CD4-positive, alpha-beta T cell treated with Interleukin-15 for 1 hour (primary cell): ENCODE results near the gene CDKN3.
"Not testable (repeated sequence)": the region's sequence is repeated elsewhere in the genome, so short reads cannot be mapped to it uniquely, and the experiment has no call there.

Source experiments
- DNase-seq: peaks from one replicate; pipeline ENCODE4 v3.0.0-alpha.2; 2020

Gene CDKN3

GRCh38 chr14:54457609-54457996 is 60.8 kb downstream of the CDKN3 start:
- DNase-seq, result no peak

GRCh38 chr14:54458536-54458935 is 61.7 kb downstream of the CDKN3 start:
- DNase-seq, result not testable (repeated sequence)

GRCh38 chr14:54459106-54459505 is 62.3 kb downstream of the CDKN3 start:
- no peak for DNase-seq

GRCh38 chr14:54462048-54462447 is 65.2 kb downstream of the CDKN3 start:
- DNase-seq, result no peak

- no peak for DNase-seq
These were observed 68.8 kb downstream of the CDKN3 start for GRCh38 chr14:54465654-54466053.

GRCh38 chr14:54467280-54467679 is 70.5 kb downstream of the CDKN3 start:
- no peak for DNase-seq
